ENCODE results near the gene DAZAP1. TPM values are rescaled to one million over a fixed set of nuclear protein-coding genes. Genes with fewer than 3 reads are reported as not detected.

DAZAP1 gene
- total and polyA plus RNA-seq, 2 of the 4 experiments (the other 2 are of a cell fraction) = 22.0 to 62.8 TPM

DNA sequence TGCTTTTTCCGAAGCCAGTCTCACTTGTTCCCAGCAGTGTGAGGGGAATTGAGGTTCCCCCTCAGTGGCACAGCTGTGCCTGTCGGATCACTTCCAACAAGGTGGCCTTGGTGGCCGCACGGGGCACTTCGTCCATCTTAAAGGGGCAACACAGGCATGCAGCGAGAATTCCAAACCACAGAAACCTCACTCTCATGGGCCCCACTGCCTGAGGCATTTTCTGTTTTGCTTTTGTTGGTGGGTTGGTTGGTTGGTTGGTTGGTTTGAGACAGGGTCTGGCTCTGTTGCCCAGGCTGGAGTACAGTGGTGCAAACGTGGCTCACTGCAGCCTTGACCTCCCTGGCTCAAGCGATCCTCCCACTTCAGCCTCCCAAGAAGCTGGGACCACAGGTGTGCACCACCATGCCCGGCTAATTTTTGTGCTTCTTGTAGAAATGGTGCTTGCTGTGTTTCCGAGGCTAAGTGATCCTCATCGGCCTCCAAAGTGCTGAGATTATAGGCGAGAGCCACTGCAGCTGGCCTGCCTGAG lies 27.4 kb upstream of the DAZAP1 start:
- no peaks in the 10 kb centered on the region for H3K9me1 ChIP-seq (ENCODE audit: insufficient read depth, low read length)
- H4K91ac ChIP-seq (ENCODE audit: insufficient read depth, low read depth, low read length) = no peak overlapping the region
- H3K27me3 ChIP-seq (ENCODE audit: control insufficient read depth, insufficient read depth, low read length) = no peaks in the 10 kb centered on the region
- H3K4me1 ChIP-seq (ENCODE audit: control insufficient read depth, insufficient read depth, low read length) = no peaks in the 10 kb centered on the region
- no peak overlapping the region for H3K9ac ChIP-seq (ENCODE audit: low read depth, low read length)
- no peak overlapping the region for H3K23ac ChIP-seq (ENCODE audit: low read depth, low read length)
- no peak overlapping the region for H2BK15ac ChIP-seq (ENCODE audit: low read depth, low read length)
- no peak overlapping the region for H2AK5ac ChIP-seq (ENCODE audit: low read depth, low read length)
- intact Hi-C loops (cut with micrococcal nuclease) = loop anchor here (2.0 kb wide), 1 partner anchor 95 kb away; the partner anchor contains the start of gene EFNA2
- H4K8ac ChIP-seq (ENCODE audit: low read depth in 2 of 2, low read length in 2 of 2) = no peak overlapping the region
- H3K4ac ChIP-seq (ENCODE audit: low read depth, low read length) = no peak overlapping the region
- no peak overlapping the region for H2BK120ac ChIP-seq (ENCODE audit: low read depth, low read length)
- DNase-seq (no peak), ATAC-seq (ENCODE audit: low read depth) (no peak)
- H3K14ac ChIP-seq (replicated peaks; ENCODE audit: low read depth, low read length) = no peak overlapping the region
- no peak overlapping the region for H3K4me2 ChIP-seq (ENCODE audit: low read depth, low read length)
- peaks cover 16% of the 10 kb centered on the region for H3K36me3 ChIP-seq (ENCODE audit: control insufficient read depth, insufficient read depth, low read length)
- H3K79me1 ChIP-seq (ENCODE audit: low read depth in 1 of 2, low read length in 2 of 2) = peaks cover 9 to 19% of the 10 kb centered on the region in 2 experiments; a peak in 3 of 4 replicates
- no TSS peak for BruUV-seq (replicated peaks)
- no peak overlapping the region for H4K5ac ChIP-seq (ENCODE audit: low read depth, low read length)
- no peak overlapping the region for H3K18ac ChIP-seq (ENCODE audit: low read depth, low read length)
- no peak overlapping the region for H3K56ac ChIP-seq (ENCODE audit: extremely low read depth, insufficient read depth, low read length)
- no peak overlapping the region for H3K4me3 ChIP-seq (ENCODE audit: insufficient read depth, low read depth, low read length)
- no peak overlapping the region for H2AFZ ChIP-seq (replicated peaks; ENCODE audit: low read length, poor library complexity)
- H2AK9ac ChIP-seq (replicated peaks; ENCODE audit: low read depth, low read length, poor library complexity) = peak overlapping the region; percentile 45
- no peak overlapping the region for H3K27ac ChIP-seq (ENCODE audit: insufficient read depth, low read length)
- TF ChIP-seq RCOR1 (IDR thresholded peaks at IDR 0.05; ENCODE audit: insufficient replicate concordance, low read length) = no peak
- no peak for TF ChIP-seq RAD21 (IDR thresholded peaks at IDR 0.05; ENCODE audit: low read length)
- TF ChIP-seq CTCF (conservative IDR thresholded peaks at IDR 0.05; ENCODE audit: low read depth, low read length) = no peak
- no peak for TF ChIP-seq MXI1 (IDR thresholded peaks at IDR 0.05; ENCODE audit: borderline replicate concordance, low read depth, low read length)
- no peak for TF ChIP-seq RFX5 (IDR thresholded peaks at IDR 0.05; ENCODE audit: low read depth, low read length)
- no peak for TF ChIP-seq ELK1 (IDR thresholded peaks at IDR 0.05; ENCODE audit: borderline replicate concordance, low read depth, low read length)
- TF ChIP-seq USF2 (IDR thresholded peaks at IDR 0.05; ENCODE audit: low read depth, low read length) = no peak
- no peak for TF ChIP-seq MAFK (IDR thresholded peaks at IDR 0.05; ENCODE audit: low read depth, low read length)
- TF ChIP-seq POLR2A (IDR thresholded peaks at IDR 0.05; ENCODE audit: low read depth, low read length) = no peak
- no peak for TF ChIP-seq SMC3 (IDR thresholded peaks at IDR 0.05; ENCODE audit: low read depth, low read length)
- no peak for TF ChIP-seq CEBPB (IDR thresholded peaks at IDR 0.05; ENCODE audit: low read depth, low read length)
- TF ChIP-seq NFE2L2 (IDR thresholded peaks at IDR 0.05; ENCODE audit: low read depth, low read length) = no peak
- no peak for TF ChIP-seq FOS (IDR thresholded peaks at IDR 0.05; ENCODE audit: low read depth, low read length)
- POLR2A ChIA-PET (ENCODE audit: unreplicated experiment) = no interaction called here
- no peak overlapping the region for H2BK20ac ChIP-seq (ENCODE audit: low read depth, low read length)
- no CpG with 5 or more reads among the region's 12 CpGs for WGBS, 2 experiments (ENCODE audit: extremely low coverage in 2 of 2, insufficient read length in 1 of 2)
- in situ Hi-C loops (cut with MboI; ENCODE audit: low sequenced_read_pairs) = no loop called here
- CTCF ChIA-PET = no interaction called here
- no peak overlapping the region for H2BK5ac ChIP-seq (ENCODE audit: low read depth, low read length, poor library complexity, severe bottlenecking)
- peaks cover 11% of the 10 kb centered on the region for H4K20me1 ChIP-seq (ENCODE audit: insufficient read depth, low read length)
- dilution Hi-C loops (cut with HindIII; ENCODE audit: low sequenced_read_pairs, unreplicated experiment) = no loop called here
- H3K9me3 ChIP-seq (ENCODE audit: control insufficient read depth, insufficient read depth, low read length) = no peaks in the 10 kb centered on the region
